ENCODE measurements around the gene MPZL3.

The MPZL3 gene

GRCh38 chr11:118251858-118252652 is at the start of gene MPZL3:
Gene MPZL3, minus strand, starts transcription at chr11:118252365. Its CDS starts 71 bp downstream, at chr11:118252294.
- DNase-seq (ENCODE audit: low read depth, low spot score), result peak; percentile 83

- no peak for DNase-seq (ENCODE audit: low read depth, low spot score)
Measured at GRCh38 chr11:118301600-118302195, 49.5 kb upstream of the MPZL3 start.

- no peak for DNase-seq (ENCODE audit: low read depth, low spot score)
Measured at GRCh38 chr11:118295815-118296454, 43.8 kb upstream of the MPZL3 start.

GRCh38 chr11:118295199-118295598 is 43.0 kb upstream of the MPZL3 start:
- no peak for DNase-seq (ENCODE audit: low read depth, low spot score)

GRCh38 chr11:118294053-118294452 is 41.9 kb upstream of the MPZL3 start:
- no peak for DNase-seq (ENCODE audit: low read depth, low spot score)

- DNase-seq (ENCODE audit: low read depth, low spot score), result no peak
Measured at GRCh38 chr11:118291477-118292135, 39.4 kb upstream of the MPZL3 start.

- DNase-seq (ENCODE audit: low read depth, low spot score), result no peak
Measured at GRCh38 chr11:118290923-118291322, 38.8 kb upstream of the MPZL3 start.

- DNase-seq (ENCODE audit: low read depth, low spot score), result no peak
Measured at GRCh38 chr11:118289401-118289800, 37.2 kb upstream of the MPZL3 start.

GRCh38 chr11:118287006-118287405 is 34.8 kb upstream of the MPZL3 start:
- no peak for DNase-seq (ENCODE audit: low read depth, low spot score)

GRCh38 chr11:118286545-118286944 is 34.4 kb upstream of the MPZL3 start:
- DNase-seq (ENCODE audit: low read depth, low spot score), result no peak

- no peak for DNase-seq (ENCODE audit: low read depth, low spot score)
Measured at GRCh38 chr11:118283756-118284350, 31.7 kb upstream of the MPZL3 start.

- DNase-seq (ENCODE audit: low read depth, low spot score), result no peak
Measured at GRCh38 chr11:118283037-118283636, 31.0 kb upstream of the MPZL3 start.

GRCh38 chr11:118282606-118283005 is 30.4 kb upstream of the MPZL3 start:
- DNase-seq (ENCODE audit: low read depth, low spot score), result no peak

- no peak for DNase-seq (ENCODE audit: low read depth, low spot score)
Measured at GRCh38 chr11:118281284-118281683, 29.1 kb upstream of the MPZL3 start.

- DNase-seq (ENCODE audit: low read depth, low spot score), result no peak
Measured at GRCh38 chr11:118277312-118277711, 25.1 kb upstream of the MPZL3 start.

GRCh38 chr11:118276422-118276821 is 24.3 kb upstream of the MPZL3 start:
- DNase-seq (ENCODE audit: low read depth, low spot score), result no peak

- no peak for DNase-seq (ENCODE audit: low read depth, low spot score)
Measured at GRCh38 chr11:118275176-118275575, 23.0 kb upstream of the MPZL3 start.

- no peak for DNase-seq (ENCODE audit: low read depth, low spot score)
Measured at GRCh38 chr11:118274186-118274585, 22.0 kb upstream of the MPZL3 start.

- DNase-seq (ENCODE audit: low read depth, low spot score), result no peak
Measured at GRCh38 chr11:118272001-118272400, 19.8 kb upstream of the MPZL3 start.

GRCh38 chr11:118267486-118267885 is 15.3 kb upstream of the MPZL3 start:
- DNase-seq (ENCODE audit: low read depth, low spot score), result no peak

- DNase-seq (ENCODE audit: low read depth, low spot score), result no peak
Measured at GRCh38 chr11:118265954-118266353, 13.8 kb upstream of the MPZL3 start.
